Measurements from ENCODE around the gene MSH5. TPM values are rescaled to one million over a fixed set of nuclear protein-coding genes. Genes with fewer than 3 reads are reported as not detected.

MSH5 gene
- total and polyA plus RNA-seq, 9 of the 15 experiments (the other 6 are each of a cell fraction or from before 2014, with no cell fraction given), result 12.5 to 104 (median 46.6) TPM

GRCh38 chr6:31795616-31796298 lies 56.0 kb downstream of the MSH5 start, which contains the start of gene VARS1 (continued):
- 0 out of 2 replicates have a peak, but pooled peaks have one; percentile 2 for TF ChIP-seq PHF21A (IDR thresholded peaks at IDR 0.05; ENCODE audit: borderline replicate concordance, low read depth)
- peak; percentile 1 for TF ChIP-seq NFYB (IDR thresholded peaks at IDR 0.05; ENCODE audit: extremely low read depth, insufficient read length)
- TF ChIP-seq SPI1 (IDR thresholded peaks at IDR 0.05; ENCODE audit: borderline replicate concordance, low read depth, low read length), result peak; percentile 77; the same call in 1 of the 2 replicates
- TF ChIP-seq ZNF280B (CRISPR knock-in tag; IDR thresholded peaks at IDR 0.05), result peak; percentile 53; the same call in 1 of the 2 replicates
- peak; percentile 95 for TF ChIP-seq BRD9 (IDR thresholded peaks at IDR 0.05; ENCODE audit: low read depth, partially characterized antibody)
- TF ChIP-seq ZNF212 (CRISPR knock-in tag; IDR thresholded peaks at IDR 0.05), result peak; percentile 7; the same call in 1 of the 2 replicates
- TF ChIP-seq XRCC5 (IDR thresholded peaks at IDR 0.05; ENCODE audit: low read depth, low read length), result peak; percentile 63; the same call in 1 of the 2 replicates
- peak; percentile 29; the same call in 1 of the 2 replicates for TF ChIP-seq MEF2A (IDR thresholded peaks at IDR 0.05; ENCODE audit: control insufficient read depth, low read depth, low read length)
- peak; percentile 91; the same call in 1 of the 2 replicates for TF ChIP-seq DPF2 (IDR thresholded peaks at IDR 0.05)
- TF ChIP-seq MAX (CRISPR knock-in tag; IDR thresholded peaks at IDR 0.05), result peak; percentile 97
- TF ChIP-seq STAT5B (CRISPR knock-in tag; IDR thresholded peaks at IDR 0.05), result no peak
- TF ChIP-seq GATAD2B (IDR thresholded peaks at IDR 0.05; ENCODE audit: borderline replicate concordance), result peak; percentile 100
- peak; percentile 56; the same call in 1 of the 2 replicates for TF ChIP-seq CREB1 (IDR thresholded peaks at IDR 0.05)
- peak; percentile 9; the same call in 1 of the 2 replicates for TF ChIP-seq CREB1 (CRISPR knock-in tag; IDR thresholded peaks at IDR 0.05)
- TF ChIP-seq ZKSCAN3 (CRISPR knock-in tag; IDR thresholded peaks at IDR 0.05), result no peak
- peak; percentile 94 for TF ChIP-seq L3MBTL2 (IDR thresholded peaks at IDR 0.05)
- peak; percentile 82 for TF ChIP-seq POU5F1 (IDR thresholded peaks at IDR 0.05; ENCODE audit: borderline replicate concordance, low read depth, low read length, partially characterized antibody)
- peak; percentile 74 for TF ChIP-seq NR2C2 (CRISPR knock-in tag; IDR thresholded peaks at IDR 0.05)
- TF ChIP-seq NR2C2 (tag; IDR thresholded peaks at IDR 0.05), result peak; percentile 91
- TF ChIP-seq CEBPG (CRISPR knock-in tag; IDR thresholded peaks at IDR 0.05), result 0 out of 2 replicates have a peak, but pooled peaks have one; percentile 43
- TF ChIP-seq CEBPG (tag; conservative IDR thresholded peaks at IDR 0.05 in 1 of 2, IDR thresholded peaks at IDR 0.05 in 1 of 2), result no peak
- no peak for TF ChIP-seq ZNF551 (CRISPR knock-in tag; IDR thresholded peaks at IDR 0.05)
- no peak for TF ChIP-seq SREBF1 (IDR thresholded peaks at IDR 0.05; ENCODE audit: borderline replicate concordance, low read depth, low read length)
